ENCODE results near the gene MRGPRX3.

The MRGPRX3 gene

DNA sequence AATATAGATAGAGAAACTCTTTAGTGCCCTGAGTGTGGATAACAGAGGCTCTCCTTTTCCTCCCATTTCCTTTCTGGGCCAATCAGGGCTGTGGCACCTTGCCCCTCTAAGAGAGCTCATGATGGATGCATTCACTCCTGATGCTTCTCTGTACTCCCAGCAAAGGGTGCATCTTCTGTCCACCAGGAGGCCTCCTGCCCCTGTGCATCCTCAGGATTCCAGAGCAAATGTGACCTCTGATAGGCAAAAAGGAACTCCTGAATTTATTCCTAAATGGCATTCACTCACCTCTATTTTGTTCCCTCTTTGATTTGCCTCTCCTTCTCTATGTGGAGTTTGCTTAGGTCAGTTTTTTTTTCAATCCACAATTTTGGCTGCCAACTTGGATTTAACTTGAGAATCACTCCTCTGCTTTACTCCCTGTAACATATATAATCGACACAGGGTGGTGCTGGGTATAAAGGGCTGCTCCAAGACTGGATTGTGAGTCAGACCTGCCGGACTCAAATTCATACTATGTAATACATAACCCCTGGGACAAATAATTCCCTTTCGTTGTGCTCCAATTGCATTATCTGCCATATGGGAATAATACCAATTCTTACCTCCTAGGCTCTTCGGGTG, 39.1 kb downstream of the MRGPRX3 start:
- no peak for FAIRE-seq

DNA sequence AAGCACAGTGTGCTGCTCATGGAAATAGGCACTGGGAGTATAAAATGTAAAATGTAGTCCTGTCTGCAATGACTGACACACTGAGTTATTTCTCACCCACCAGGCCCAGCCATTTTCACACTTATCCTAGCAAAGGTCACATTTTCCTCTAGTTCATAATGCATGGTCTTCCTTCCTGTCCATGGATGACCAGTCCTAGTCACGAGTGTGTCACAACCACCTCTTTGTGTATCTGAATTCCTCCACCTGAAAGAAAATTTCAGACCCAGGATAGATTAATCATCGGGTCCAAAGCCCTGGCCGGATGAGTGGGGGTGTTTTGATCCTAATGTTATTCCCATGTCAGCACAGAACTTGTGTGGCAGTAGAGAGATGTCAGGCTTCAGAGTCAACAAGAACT, 40.3 kb downstream of the MRGPRX3 start, which contains the start of gene MRGPRX4:
Gene MRGPRX4 (plus strand): TSS at position 172 of the 400 bp plus-strand sequence. CDS start 420 bp downstream, outside the sequence.
- FAIRE-seq = no peak

DNA sequence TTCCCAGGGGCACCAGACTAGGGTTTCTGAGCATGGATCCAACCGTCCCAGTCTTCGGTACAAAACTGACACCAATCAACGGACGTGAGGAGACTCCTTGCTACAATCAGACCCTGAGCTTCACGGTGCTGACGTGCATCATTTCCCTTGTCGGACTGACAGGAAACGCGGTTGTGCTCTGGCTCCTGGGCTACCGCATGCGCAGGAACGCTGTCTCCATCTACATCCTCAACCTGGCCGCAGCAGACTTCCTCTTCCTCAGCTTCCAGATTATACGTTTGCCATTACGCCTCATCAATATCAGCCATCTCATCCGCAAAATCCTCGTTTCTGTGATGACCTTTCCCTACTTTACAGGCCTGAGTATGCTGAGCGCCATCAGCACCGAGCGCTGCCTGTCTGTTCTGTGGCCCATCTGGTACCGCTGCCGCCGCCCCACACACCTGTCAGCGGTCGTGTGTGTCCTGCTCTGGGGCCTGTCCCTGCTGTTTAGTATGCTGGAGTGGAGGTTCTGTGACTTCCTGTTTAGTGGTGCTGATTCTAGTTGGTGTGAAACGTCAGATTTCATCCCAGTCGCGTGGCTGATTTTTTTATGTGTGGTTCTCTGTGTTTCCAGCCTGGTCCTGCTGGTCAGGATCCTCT, 41.0 kb downstream of the MRGPRX3 start:
- FAIRE-seq = no peak

Measured in A204.1 (cell line).